ENCODE data around the gene SLC8A1. TPM values are rescaled to one million over a fixed set of nuclear protein-coding genes. Genes with fewer than 3 reads are reported as not detected.

SLC8A1 gene
- total RNA-seq, 3 donors from 2014 or later: 8.2 to 14.2 (median 12.2) TPM

DNA sequence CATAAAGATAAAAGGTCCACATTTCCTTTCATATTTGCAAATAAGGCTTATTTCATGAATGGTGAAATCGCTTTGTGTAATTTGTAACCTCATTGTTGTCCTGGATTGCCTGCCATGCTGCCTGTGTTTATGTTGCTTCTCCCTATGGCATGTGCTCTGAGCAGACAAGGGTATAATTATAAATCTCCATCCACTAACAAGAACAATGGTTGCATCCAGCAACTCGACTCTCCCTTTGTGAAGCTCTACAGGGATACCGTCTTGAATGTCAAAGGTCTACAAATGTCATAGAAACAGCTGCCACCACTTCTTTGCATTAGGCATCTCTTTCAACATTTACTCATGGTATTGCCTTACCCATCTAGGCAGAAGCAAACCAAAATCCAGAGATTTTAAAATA, 209.6 kb downstream of the SLC8A1 start:
- intact Hi-C loops (cut with DNase I; ENCODE audit: low total_unique reads): no loop called here
- Histone ChIP-seq H3K27ac (no peak overlapping the region), H3K36me3 (no peaks in the 10 kb centered on the region), H3K27me3 (no peaks in the 10 kb centered on the region), H3K9me3 (no peaks in the 10 kb centered on the region), H3K4me1 (no peaks in the 10 kb centered on the region), H3K4me3 (no peak overlapping the region)
- DNase-seq (ENCODE audit: low spot score in 2 of 2): no peak
- TF ChIP-seq POLR2AphosphoS5 (IDR thresholded peaks at IDR 0.05) (no peak), POLR2A (IDR thresholded peaks at IDR 0.05) (no peak)
- TF ChIP-seq, protein P1, sequence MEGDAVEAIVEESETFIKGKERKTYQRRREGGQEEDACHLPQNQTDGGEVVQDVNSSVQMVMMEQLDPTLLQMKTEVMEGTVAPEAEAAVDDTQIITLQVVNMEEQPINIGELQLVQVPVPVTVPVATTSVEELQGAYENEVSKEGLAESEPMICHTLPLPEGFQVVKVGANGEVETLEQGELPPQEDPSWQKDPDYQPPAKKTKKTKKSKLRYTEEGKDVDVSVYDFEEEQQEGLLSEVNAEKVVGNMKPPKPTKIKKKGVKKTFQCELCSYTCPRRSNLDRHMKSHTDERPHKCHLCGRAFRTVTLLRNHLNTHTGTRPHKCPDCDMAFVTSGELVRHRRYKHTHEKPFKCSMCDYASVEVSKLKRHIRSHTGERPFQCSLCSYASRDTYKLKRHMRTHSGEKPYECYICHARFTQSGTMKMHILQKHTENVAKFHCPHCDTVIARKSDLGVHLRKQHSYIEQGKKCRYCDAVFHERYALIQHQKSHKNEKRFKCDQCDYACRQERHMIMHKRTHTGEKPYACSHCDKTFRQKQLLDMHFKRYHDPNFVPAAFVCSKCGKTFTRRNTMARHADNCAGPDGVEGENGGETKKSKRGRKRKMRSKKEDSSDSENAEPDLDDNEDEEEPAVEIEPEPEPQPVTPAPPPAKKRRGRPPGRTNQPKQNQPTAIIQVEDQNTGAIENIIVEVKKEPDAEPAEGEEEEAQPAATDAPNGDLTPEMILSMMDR (IDR thresholded peaks at IDR 0.05): no peak

DNA sequence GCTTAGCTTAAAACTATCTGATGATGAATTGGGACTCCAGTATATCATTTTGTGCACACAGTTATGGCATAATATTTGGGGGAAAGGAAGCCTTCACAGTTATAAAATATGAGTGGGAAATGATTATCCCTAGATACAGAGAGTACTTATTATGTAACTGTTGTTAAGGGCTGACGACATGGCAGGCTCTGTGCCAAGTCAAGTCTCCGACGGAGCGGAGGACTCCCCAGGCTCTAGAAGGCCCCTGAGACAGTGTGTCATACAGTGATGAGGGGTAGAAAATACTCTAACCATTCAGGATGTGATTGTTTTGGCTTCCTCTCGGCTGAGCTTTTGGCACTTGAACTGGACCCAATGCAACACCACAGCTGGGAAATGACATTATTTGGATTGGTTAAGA, 211.8 kb downstream of the SLC8A1 start:
- TF ChIP-seq, protein P1 (IDR thresholded peaks at IDR 0.05): no peak
- peak in 1 of 3 donors; percentile 64 for TF ChIP-seq POLR2AphosphoS5 (IDR thresholded peaks at IDR 0.05)
- TF ChIP-seq POLR2A (IDR thresholded peaks at IDR 0.05): no peak
- H3K27ac ChIP-seq: peak overlapping the region in 1 of 2 donors; percentile 44
- no peaks in the 10 kb centered on the region for H3K4me1 ChIP-seq
- H3K4me3 ChIP-seq: no peak overlapping the region
- DNase-seq (ENCODE audit: low spot score in 2 of 2): no peak
- H3K36me3 ChIP-seq: no peaks in the 10 kb centered on the region
- H3K9me3 ChIP-seq: no peaks in the 10 kb centered on the region
- no peaks in the 10 kb centered on the region for H3K27me3 ChIP-seq
- intact Hi-C loops (cut with DNase I; ENCODE audit: low total_unique reads): no loop called here

DNA sequence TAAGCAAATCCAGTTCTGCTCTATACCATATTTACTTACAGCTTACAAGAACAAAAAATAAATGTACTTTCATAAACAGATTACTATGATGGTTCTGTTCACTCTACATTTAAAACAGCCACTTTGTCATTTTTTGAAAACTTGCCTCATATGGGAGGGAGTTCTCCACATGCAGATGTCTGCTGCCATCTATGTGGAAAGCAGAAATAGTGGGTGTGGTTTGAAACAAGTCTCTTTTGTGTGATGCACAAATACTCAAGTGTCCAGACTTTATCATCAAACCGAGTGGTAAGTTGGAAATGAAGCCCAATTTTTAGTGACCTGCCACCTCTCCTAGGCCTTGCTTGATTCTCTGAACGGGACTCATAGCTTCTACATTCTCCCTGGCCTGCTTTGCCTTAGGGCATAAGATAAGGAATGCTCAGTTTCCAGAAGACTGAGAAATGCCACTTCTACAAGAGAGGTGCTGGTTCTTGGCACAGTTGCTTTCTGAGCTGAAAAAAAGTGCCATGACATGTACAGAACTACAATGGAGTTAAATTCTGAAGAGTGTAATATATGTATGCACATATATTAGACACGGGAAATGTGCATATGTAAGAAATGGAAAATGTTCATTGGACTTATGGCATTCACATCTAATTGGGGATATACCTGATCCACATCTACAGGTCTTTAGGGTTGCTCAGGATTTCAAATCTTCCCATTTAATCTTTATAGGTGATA, 221.0 kb downstream of the SLC8A1 start:
- TF ChIP-seq POLR2A (IDR thresholded peaks at IDR 0.05): no peak
- TF ChIP-seq, protein P1 (IDR thresholded peaks at IDR 0.05): no peak
- no peak for TF ChIP-seq POLR2AphosphoS5 (IDR thresholded peaks at IDR 0.05)
- Histone ChIP-seq H3K4me1 (no peaks in the 10 kb centered on the region), H3K27ac (no peak overlapping the region), H3K36me3 (no peaks in the 10 kb centered on the region), H3K4me3 (no peak overlapping the region), H3K9me3 (no peaks in the 10 kb centered on the region), H3K27me3 (no peaks in the 10 kb centered on the region)
- intact Hi-C loops (cut with DNase I; ENCODE audit: low total_unique reads): no loop called here
- DNase-seq (ENCODE audit: low spot score in 2 of 2): no peak

GRCh38 chr2:40230186-40230585, 221.7 kb downstream of the SLC8A1 start:
- no peak for DNase-seq (ENCODE audit: low spot score in 2 of 2)
- H3K27ac ChIP-seq: no peak overlapping the region
- H3K36me3 ChIP-seq: no peaks in the 10 kb centered on the region
- no peaks in the 10 kb centered on the region for H3K4me1 ChIP-seq
- TF ChIP-seq, protein P1 (IDR thresholded peaks at IDR 0.05): no peak
- TF ChIP-seq POLR2A (IDR thresholded peaks at IDR 0.05) (no peak), POLR2AphosphoS5 (IDR thresholded peaks at IDR 0.05) (no peak)
- no peaks in the 10 kb centered on the region for H3K27me3 ChIP-seq
- no peaks in the 10 kb centered on the region for H3K9me3 ChIP-seq
- no peak overlapping the region for H3K4me3 ChIP-seq
- intact Hi-C loops (cut with DNase I; ENCODE audit: low total_unique reads): no loop called here

DNA sequence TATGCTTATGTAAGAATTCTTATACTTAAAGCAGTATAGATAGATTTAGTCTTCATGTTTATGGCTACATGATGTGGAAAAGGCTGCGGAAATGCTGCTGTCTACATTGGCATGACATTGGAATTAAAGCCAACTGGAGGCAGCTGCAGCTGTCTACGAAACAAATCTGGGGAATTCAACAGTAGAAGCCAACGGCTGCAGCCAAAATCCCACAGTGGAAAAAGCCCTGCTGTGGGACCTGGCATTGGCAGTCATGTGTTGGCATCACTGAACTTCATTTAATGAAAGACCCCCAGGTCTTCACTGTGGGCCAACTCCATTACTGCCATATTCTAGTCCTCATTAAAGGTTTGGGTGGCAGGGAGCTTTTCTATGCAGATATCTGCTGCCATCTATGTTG, 223.6 kb downstream of the SLC8A1 start:
- H3K27me3 ChIP-seq: no peaks in the 10 kb centered on the region
- TF ChIP-seq POLR2AphosphoS5 (IDR thresholded peaks at IDR 0.05) (no peak), POLR2A (IDR thresholded peaks at IDR 0.05) (no peak)
- TF ChIP-seq, protein P1 (IDR thresholded peaks at IDR 0.05): no peak
- H3K4me1 ChIP-seq: no peaks in the 10 kb centered on the region
- no peak overlapping the region for H3K27ac ChIP-seq
- H3K4me3 ChIP-seq: no peak overlapping the region
- H3K9me3 ChIP-seq: no peaks in the 10 kb centered on the region
- intact Hi-C loops (cut with DNase I; ENCODE audit: low total_unique reads): loop anchor here (10.0 kb wide), 1 partner anchor 886 kb away; no protein-coding TSS in a partner anchor
- no peaks in the 10 kb centered on the region for H3K36me3 ChIP-seq
- no peak for DNase-seq (ENCODE audit: low spot score in 2 of 2)

Data from breast epithelium (tissue), 4 donors.